Activated T-cell treated with anti-CD3 and anti-CD28 coated beads for 24 hours (primary cell): ENCODE results near the gene GMCL1.
A peak's percentile ranks its signal among the peaks of the same experiment; 100 is the strongest.
"Not testable (repeated sequence)": the region's sequence is repeated elsewhere in the genome, so short reads cannot be mapped to it uniquely, and the experiment has no call there.

Source experiments
- DNase-seq: peaks from one replicate; pipeline ENCODE4 v3.0.0-alpha.2; 2020; ENCODE audit warnings: low read depth

The GMCL1 gene

DNA sequence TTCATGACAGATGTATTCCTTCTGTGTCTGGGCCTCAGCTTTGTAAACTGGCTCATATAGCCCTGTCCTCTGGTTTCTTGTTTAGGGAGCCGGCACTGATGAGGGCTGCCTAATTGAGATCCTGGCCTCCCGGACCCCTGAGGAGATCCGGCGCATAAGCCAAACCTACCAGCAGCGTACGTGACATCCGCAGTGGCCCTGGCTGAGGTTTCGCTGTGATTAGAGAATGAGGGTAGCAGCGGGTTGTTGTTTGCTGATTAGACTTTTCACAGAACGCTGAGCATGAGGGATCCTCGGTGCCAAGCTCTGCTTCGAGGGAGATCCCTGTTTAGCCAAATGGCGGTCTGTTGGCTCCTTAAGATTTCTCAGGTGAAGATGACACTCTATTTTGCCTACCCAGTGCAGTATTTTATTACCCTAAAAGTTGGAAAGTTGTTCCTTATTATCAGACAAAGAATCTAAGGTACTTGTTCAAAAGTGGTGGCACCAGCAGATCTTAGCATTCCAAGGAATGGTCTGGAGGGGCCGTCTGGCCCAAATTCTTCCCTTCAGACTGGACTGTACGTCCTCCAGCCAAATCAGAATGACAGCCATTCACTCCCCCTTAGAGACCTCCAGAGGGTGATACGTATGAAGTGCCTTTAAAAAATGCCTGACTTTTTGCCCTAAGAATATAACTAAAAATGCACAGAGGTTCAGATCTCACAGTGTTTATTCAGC is 21.5 kb upstream of the GMCL1 start:
- no peak for DNase-seq

DNA sequence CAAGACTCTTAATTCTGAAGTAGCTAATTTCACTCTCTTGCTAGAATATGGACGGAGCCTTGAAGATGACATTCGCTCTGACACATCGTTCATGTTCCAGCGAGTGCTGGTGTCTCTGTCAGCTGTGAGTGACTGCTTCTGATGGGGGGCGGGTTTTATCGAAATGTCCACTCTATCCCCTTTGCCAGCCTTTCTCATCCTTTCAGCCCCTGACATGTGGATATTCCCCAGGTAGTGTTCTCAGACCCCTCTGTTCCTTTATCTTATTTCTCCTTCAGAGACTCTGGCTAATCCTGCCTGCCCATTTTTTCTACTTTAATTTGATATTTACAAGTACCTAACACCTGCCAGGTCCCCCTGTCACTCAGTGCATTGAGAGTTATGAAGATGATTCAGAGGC is 18.9 kb upstream of the GMCL1 start:
- no peak for DNase-seq

DNA sequence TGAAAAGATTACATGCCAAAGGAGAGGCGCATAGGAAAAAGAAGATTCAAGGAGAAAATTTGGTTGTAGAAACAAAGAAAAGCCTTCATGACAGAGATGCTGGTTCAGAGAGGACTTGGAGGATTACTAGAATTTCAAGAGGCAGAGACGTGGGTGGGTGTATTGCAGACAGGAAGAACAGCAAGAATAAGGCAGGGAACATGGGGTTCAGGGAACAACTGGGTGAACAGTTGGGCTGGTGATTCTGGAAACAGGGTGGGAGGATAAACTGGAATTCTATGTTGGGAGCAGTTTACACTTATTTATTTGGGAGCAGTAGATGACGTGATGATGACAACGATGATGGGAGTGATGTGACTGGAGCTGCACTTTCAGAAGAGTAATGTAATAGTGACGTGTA is 18.4 kb upstream of the GMCL1 start:
- DNase-seq, result no peak

DNA sequence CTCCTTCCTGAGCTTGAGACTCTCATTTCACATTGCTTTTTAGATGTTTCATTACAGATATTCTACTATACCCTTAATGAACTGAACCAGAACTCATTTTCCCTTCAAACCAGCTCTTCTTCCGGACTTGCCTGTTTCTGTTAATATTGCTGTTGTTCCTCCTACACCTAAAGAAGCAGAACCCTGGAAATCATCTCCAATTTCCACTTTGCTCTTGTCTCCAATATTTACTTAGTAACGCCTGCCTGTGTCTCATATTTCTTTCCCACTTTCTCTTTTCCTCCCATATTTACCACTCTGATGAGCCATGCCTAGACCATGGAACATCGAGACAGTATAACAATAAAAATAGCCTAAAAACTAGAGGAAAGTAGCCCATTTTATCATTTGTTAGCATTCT is 17.9 kb upstream of the GMCL1 start:
- no peak for DNase-seq

DNA sequence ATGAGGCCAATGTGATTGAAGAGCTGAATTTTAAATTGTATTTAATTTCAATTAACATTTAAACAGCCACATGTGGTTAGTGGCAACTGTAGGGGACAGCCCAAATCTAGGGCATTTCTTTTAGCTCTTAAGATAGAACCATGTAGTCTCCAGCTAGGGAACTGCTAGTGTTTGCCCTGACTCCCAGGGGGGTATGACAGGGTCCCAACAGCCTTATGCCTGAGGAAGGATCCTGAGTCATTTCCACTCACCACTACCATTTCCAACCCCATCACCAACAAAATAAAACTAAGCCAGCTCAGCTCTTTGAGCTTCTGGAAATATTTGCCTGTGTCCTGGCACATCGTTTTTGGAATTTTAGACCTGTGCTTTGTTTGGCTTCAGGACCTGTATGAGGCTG is 13.7 kb upstream of the GMCL1 start:
- DNase-seq, result no peak

DNA sequence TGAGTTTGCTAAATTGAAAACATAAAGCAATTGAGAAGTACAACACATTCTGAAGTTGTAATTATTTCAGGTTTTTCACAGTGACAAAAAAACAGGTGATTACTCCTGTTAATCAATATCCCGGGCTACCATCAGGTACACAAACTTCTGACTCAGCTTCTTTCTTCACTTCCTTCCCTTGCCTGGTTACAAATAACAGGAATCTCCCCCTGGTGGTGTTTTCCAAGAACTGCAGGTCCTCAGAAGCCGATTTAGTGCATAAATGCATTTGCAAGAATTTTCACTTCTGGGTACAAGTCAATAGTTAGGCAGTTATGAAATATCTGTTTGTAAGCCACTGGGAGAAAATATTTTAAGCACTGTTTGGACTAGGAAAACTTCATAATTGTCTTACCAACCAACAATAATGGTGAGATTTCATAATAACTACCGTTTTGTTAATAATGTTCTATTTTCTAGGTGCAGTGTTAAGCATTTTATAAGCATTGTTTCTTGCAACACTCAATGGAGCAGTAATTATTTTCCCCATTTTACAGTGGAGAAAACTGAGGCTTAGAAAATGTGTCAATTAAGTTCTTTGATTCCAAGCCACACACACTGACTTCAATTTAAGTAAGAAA is 12.4 kb upstream of the GMCL1 start:
- DNase-seq, result peak; percentile 68

DNA sequence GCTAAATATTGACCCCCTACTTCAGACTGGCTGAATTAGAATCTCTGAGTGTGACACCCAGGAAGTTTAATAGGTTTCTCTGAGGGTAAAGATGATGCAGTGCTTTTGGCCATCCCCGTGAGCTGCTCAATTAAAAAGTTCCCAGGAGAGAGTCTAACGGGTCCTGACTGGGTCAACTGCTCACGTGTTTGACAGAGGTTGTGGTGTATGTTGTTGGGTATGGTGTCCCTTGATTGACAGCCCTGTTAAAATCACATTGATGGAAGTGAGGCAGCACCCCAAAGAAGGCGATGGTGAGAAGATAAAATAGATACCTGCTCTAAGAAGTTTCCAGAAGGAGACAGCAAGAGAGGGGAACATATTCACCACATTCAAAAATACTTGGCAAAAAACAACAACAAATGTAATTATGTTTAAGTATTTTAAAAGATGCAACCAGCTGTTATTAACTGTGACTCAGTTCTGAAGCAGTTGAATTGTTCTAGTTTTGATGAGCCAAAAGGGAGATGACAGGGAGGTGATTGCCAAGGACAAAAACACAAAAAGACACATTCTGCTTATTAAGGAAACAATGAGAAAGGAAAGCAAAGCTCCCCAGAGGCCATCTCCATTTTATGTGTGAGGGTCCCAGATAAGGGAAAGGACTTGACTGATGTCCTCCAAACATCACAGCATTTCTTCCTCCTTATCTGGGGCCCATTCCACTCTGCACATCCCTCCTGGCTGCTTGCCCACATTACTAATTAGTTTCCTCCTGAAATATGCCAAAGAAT is 11.5 kb upstream of the GMCL1 start:
- DNase-seq, result no peak

DNA sequence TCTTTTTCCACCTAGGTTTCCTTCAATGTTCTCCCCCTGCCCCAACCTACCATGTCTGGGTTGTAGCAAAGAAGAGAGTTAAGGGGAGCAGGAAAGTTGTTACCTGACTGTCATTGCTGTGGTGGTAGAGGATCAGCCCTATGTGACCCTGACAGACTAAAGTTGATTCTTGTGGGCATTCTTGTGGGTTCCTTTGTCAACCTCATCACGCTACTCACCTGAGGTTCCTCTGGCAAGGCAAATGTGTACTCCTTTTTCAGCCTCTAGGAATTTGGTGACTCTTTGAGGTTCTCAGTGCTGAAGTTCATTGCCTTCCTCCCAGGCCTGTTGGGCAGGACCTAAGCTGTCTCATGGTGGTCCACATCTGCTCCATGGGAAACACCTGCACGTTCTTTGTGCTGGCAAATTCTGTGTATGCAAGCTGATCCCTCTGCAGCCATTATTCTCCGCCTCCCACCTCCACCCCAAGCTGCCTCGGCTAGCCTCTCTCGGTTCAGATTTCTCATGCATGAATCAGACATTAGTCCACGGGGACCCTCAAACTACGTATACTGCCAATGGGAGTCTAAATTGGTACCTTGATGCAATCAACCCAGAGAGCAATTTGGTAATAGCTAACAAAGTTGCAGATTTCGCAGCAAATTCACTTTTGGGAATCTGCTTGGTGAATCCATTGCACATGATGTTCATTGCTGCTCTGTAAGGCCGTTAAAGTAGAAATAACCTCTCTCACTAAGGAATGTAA is 1.5 kb upstream of the GMCL1 start:
- no peak for DNase-seq

DNA sequence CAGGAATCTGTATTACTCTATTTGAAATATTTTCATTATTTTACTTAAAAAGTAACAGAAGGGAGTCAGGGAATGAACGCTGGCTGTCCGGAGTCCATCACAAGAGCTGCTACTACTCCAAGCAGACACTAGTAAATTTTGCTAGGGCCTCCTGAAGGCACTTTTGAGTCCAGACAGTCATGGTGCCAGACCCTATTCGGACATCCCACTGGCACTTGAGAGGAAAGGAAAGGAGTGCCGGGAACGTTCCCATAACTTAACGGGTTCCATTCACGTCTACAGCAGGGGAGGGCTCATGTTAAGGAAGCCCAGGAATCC is 563 bp upstream of the GMCL1 start:
- no peak for DNase-seq

DNA sequence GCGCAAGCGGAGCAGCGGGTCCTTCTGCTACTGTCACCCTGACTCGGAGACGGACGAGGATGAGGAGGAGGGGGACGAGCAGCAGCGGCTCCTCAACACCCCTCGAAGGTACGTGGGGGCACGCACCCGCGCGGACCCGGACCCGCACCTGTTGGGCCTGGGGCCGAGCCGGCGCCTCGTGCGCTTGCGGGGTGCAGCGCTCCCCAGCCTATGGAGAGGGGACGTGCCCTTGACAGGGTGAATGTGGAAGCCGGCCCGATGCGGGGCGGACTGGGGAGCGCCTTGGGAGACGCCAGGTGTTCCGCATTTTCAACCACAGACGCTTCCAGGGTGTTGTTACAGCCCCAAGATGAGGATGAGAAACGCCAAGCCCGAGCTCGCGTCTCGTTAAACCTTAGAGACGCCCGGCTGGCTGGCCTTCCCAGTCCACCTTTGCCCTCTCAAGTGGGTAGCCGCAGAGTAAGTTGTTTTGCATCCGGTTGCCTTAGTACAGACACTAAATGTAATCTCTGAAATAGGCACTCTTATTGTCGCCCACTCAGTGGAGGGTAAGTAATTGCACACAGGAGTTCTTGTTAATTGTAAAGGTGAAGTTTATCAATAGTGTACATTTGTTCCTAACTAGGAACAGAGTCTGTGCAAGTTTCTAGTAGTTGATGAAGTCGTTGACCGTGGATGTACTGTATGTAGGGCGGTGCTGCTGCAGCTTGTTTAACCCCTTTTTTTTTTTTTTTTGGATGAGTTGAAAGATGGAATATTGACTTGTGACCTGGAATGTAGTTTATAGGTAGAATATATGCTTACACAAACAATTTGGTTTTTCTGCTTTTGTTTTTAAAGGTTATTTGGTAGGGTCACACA is 815 bp downstream of the GMCL1 start:
- DNase-seq, result peak; percentile 11

DNA sequence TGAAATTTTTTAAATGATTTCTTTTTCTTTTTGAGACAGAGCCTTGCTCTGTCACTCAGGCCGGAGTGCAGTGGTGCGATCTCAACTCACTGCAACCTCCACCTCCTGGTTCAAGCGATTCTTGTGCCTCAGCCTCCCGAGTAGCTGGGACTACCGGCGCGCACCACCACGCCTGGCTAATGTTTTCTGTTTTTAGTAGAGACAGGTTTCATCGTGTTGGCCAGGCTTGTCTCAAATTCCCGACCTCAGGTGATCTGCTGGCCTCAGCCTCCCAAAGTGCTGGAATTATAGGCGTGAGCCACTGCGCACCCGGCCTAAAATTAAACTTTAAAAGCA is 1.4 kb downstream of the GMCL1 start:
- not testable (repeated sequence) for DNase-seq

DNA sequence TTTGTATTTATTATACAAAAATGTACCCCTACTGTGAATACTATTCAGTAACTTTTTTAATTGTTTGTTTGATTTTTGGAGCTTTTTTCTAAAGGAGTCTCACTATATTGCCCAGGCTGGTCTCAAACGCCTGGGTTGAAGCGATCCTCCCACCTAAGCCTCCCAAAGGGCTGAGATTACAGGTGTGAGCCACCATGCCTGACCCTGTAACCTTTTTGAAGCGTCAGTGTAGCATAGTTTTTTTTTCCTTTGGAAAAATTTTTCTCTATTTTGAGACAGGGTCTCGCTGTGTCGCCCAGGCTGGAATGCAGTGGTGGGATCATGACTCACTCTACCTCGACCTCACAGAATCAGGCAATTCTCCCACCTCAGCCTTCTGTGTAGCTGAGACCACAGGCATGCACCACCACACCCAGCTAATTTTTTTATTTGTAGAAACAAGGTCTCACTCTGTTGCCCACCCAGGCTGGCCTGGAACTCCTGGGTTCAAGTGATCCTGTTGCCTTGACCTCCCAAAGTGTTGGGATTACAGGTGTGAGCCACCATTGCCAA is 2.0 kb downstream of the GMCL1 start:
- no peak for DNase-seq

DNA sequence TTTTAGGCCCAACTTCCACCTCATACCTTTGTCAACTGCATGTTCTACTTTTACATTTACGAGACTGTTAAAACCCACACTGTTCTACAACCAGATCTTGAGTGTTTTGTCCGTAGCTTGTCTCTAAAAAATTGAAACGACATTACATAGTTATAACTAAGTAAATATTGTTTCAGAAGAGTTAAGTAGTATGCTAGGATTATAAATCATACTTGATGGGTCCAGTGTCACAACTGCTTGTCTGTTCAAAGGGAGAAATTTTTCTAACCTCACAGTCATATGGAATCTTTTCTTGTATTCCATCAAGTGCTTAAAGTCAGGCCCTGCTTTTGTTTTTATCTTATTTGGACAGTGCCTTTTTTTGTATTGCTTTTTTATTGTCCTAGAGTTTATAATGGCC is 4.3 kb downstream of the GMCL1 start:
- no peak for DNase-seq

DNA sequence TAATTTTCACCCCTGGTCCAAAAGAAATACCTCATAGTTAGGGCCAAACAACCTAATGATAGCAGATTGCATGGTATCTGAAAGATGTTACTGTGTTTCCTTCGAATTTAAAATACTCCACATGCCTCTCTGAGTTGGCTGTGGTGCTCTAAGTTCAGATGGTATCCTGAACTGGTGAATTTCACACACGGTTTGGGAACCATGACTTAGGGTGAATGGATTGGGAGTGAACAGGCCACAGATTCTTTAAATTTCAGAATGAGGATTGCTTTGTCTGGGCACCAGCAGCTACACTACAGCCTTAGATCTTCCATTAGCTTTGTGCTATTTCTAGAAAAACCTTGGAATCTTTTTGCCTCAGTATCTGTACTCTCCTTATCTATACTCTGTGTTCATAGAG is 6.2 kb downstream of the GMCL1 start:
- DNase-seq, result no peak

DNA sequence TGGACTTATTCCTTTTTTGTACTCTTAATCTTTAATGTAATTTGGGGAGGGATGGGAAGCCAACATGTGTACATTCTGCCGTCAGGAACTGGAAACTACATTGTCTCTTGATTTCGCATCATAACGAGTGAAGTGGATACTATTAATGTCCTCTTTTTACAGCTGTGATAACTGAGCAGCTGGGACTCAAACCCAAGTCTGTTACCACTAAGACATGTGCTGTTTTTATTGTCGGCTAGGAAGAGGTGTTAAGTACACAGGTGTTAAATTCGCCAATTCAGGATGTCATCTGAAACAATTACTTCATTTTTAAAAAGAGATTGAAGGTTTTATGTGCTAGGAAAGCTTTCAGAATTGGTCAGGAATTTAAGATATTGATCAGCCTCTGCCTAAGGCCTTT is 6.9 kb downstream of the GMCL1 start:
- DNase-seq, result no peak

DNA sequence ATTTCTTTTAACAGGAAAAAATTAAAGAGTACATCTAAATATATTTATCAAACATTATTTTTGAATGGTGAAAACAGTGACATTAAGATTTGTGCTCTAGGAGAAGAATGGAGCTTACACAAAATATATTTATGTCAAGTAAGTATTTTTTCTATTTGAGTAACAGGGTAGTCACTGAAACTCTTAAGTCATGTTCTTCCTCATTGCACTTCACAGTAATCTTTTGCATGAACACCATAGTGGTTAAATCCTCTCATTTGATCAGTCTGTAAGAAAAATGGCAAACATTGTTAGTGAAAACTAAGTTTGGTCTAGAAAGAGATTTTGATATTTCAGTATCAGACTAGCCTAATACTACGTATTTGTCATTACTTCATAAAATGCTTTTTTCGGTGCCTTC is 8.1 kb downstream of the GMCL1 start:
- DNase-seq, result no peak

DNA sequence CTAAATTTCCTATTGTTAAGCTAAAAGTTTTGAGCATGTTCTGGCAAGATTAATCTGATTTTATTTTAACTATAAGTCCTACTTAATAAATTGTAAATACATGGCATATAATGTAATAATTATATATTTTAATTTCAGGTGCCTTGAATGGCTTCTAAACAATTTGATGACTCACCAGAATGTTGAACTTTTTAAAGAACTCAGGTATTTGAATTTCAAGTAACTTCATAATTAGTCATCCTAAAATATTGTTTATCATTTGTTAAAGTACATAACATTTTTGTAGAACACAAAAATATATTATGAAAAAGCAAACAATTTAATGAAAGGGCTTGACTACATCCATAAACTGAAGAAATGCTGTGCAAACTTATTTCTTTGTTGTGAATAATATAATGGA is 14.5 kb downstream of the GMCL1 start:
- DNase-seq, result no peak

DNA sequence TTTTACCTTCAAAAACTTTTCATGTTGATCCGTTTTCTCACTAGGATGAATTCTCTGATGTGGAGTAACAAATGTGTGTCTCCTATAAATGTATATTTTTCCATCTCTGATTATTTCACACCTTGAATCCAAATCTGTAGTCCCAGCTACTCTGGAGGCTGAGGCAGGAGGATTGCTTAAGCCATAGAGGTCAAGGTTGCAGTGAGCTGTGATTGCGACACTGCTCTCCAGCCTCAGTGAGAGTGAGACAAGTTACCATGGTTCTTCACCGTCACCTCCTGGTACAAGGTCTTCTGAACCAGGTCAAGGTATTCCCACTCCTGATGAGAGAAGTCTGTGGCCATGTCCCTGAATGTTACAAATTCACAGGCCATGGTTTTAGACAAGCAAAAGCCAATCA is 15.1 kb downstream of the GMCL1 start:
- DNase-seq, result no peak

DNA sequence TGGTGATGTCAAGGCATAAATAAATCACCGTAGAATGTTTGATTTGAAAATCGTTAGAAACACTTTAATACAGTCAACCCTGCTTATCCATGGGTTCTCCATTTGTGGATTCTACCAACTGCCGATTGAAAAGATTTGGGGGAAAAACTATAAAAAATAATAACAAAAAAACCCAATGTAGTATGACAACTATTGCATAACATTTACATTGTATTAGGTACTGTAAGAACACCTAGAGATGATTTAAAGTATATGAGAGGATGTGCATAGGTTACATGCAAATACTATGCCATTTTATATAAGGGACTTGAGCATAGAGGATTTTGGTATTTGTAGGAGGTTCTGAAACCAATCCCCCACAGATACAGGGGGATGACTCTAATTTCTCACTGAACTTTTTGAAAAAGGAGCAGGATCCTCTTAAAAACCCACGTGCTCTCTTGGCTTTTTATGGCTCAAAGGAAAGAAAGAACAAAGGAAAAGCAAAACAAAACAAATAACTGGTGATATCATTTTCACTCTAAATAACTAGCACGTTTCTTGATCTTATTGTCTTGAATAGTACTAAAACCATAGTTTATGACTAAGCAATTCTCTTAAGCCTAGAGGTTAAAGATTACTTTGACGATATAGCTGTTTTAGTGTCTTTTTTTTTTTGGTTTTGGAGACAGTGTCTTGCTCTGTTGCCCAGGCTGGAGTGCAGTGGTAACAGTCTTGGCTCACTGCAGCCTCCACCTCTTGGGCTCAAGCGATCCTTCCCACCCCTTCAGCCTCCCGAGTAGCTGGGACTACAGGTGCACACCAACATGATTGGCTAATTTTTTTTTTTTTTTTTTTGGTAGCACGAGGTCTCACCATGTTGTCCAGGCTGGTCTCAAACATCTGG is 17.0 kb downstream of the GMCL1 start:
- DNase-seq, result no peak

DNA sequence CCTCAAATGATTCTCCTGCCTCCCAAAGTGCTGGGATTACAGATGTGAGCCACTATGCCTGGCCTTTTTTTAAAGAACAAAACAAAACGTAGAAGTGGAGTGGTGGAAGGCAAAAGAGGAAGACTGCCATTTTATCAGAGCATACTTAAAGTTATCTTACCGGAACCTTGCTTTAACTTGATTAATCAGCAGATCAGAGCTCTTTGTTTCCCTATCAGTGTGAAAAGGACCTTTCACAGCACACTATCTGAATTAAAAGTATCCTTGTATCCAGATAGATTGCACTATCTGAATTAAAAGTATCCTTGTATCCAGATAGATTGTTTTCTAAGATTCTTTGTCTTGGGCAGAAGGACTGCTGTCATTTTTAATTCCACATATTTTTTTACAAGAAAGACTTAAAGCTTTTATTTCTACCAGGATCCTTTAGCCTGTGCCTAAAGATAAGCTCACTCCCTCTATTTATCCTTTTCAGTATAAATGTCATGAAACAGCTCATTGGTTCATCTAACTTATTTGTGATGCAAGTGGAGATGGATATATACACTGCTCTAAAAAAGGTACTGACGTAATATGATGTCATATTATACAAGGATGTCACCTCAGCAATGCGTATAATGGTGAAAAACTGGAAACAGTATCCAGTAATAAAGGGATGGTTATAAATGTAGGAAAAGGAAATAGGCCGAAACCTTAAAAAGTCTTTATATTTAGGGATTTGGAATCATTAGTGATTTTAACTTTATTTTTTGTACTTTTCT is 17.8 kb downstream of the GMCL1 start:
- DNase-seq, result no peak
